HEK293T (cell line): ENCODE results near the gene C1orf210.

ENCODE experiments used
- ARNT ChIP-seq: fragments of 450-650 bp; IDR thresholded peaks from 2 replicates; pipeline ENCODE4 v1.6.1; 2017; ENCODE audit warnings: mild to moderate bottlenecking
- BHLHE40 ChIP-seq: fragments of 450-650 bp; IDR thresholded peaks from 2 replicates; pipeline ENCODE4 v1.6.1; 2016; ENCODE audit warnings: mild to moderate bottlenecking, moderate library complexity, borderline replicate concordance
- ELF4 ChIP-seq: fragments of 450-650 bp; IDR thresholded peaks from 2 replicates; pipeline ENCODE4 v1.6.1; 2017; ENCODE audit warnings: antibody characterized with exemption

DNA sequence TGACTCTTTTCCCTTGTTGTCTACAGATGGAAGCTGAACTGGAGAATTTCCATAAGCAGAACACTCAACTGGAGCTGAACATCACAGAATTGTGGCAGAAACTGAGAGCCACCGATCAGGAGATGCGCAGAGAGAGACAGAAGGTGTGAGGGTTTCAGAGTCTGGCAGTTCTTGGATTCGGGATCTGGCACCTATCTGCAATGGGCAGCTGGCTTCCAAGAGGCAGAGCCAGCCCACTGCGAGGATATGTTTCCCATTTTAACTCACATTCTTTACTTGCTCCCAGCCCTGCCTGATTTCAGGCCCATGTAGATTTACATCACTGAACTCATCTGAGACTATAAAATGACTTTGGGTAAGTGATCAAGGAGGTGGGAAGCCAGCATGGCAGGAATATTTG is 52.9 kb downstream of the C1orf210 start:
- TF ChIP-seq BHLHE40: no peak
- TF ChIP-seq ARNT: no peak
- TF ChIP-seq ELF4: no peak
